HCT116 (cell line): Measurements from ENCODE around the gene PACS2. TPM values are rescaled to one million over a fixed set of nuclear protein-coding genes. Genes with fewer than 3 reads are reported as not detected.
A peak's percentile ranks its signal among the peaks of the same experiment; 100 is the strongest.

Experiments used
- ATAC-seq: fragments of 200-7000 bp; cut with Tn5 transposase; 2 replicates; pipeline ENCODE4 v1.9.1; 2020; ENCODE audit warnings: mild to moderate bottlenecking, moderate library complexity
- BruUV-seq: library from RNA; stranded (reverse); fragments of 400-500 nt; replicated peaks from 2 replicates; lab custom pipeline; 2021; lab: Mats Ljungman, UMichigan
- CTCF ChIA-PET: fragments of 300-600 bp; sonication (Branson Sonifier 250); formaldehyde crosslinking; loops from one replicate; lab custom pipeline; 2021; ENCODE audit warnings: antibody characterized with exemption; lab: Charles Lee
- POLR2A ChIA-PET: fragments of 300-600, 350-600 bp; sonication (Branson Sonifier 250); formaldehyde crosslinking; loops from one replicate; lab custom pipeline; 2021; ENCODE audit warnings: antibody characterized with exemption; lab: Charles Lee
- RAD21 ChIA-PET, 2 experiments: fragments of 300-600 bp; sonication (Branson Sonifier 250); formaldehyde crosslinking; loops; one replicate each; lab custom pipeline; 2023; ENCODE audit warnings: low total read pairs in 2 of 2; ENCODE audit not compliant: uncharacterized antibody in 2 of 2, unreplicated experiment in 2 of 2, low non-redundant PET in 1 of 2; lab: Charles Lee
- DNase-seq: peaks from one replicate; pipeline ENCODE4 v3.0.0-alpha.2; 2010; ENCODE audit warnings: low read depth, low spot score
- H2AFZ ChIP-seq: fragments of 200-600 bp; shearing (Covaris generic), sonication (generic); 2 replicates; pipeline ENCODE4 v1.6.1; 2017; ENCODE audit warnings: low read depth, mixed run types, mixed read lengths, antibody characterized with exemption, low read length; ENCODE audit not compliant: poor library complexity, severe bottlenecking
- H3K27ac ChIP-seq: 2 replicates; pipeline ENCODE4 v1.5.1; 2012; ENCODE audit warnings: low read depth, low read length
- H3K27me3 ChIP-seq: fragments of 200-600 bp; sonication (generic); 2 replicates; pipeline ENCODE4 v1.6.1; 2016; ENCODE audit warnings: mixed run types, low read length, mixed read lengths; ENCODE audit not compliant: insufficient read depth
- H3K36me3 ChIP-seq, 2 experiments: fragments of 200-500 bp in 1 of 2; fragments of 200-600 bp in 1 of 2; sonication (Bioruptor generic) in 1 of 2; sonication (generic) in 1 of 2; 2 replicates each; pipeline versions ENCODE4 v1.5.1 to v1.6.1; 2014 to 2016; ENCODE audit warnings: low read length in 2 of 2, inconsistent platforms in 1 of 2, mixed read lengths in 1 of 2, mixed run types in 1 of 2; ENCODE audit not compliant: insufficient read depth in 2 of 2, control insufficient read depth in 1 of 2
- H3K4me1 ChIP-seq, 2 experiments: fragments of 200-600 bp in 1 of 2; sonication (generic) in 1 of 2; 2 replicates each; pipeline versions ENCODE4 v1.5.1 to v1.6.1; 2012 to 2017; ENCODE audit warnings: low read length in 2 of 2, inconsistent platforms in 1 of 2, mild to moderate bottlenecking in 1 of 2, mixed read lengths in 1 of 2, mixed run types in 1 of 2, moderate library complexity in 1 of 2; ENCODE audit not compliant: insufficient read depth in 2 of 2, control insufficient read depth in 1 of 2
- H3K4me2 ChIP-seq: fragments of 200-600 bp; sonication (generic); 2 replicates; pipeline ENCODE4 v1.6.1; 2017; ENCODE audit warnings: mixed run types, low read length, mixed read lengths
- H3K4me3 ChIP-seq, 2 experiments: fragments of 200-600 bp in 1 of 2; sonication (generic) in 1 of 2; replicated peaks in 1 of 2; 2 replicates each; pipeline ENCODE4 v1.5.1; 2011 to 2016; ENCODE audit warnings: low read length in 2 of 2, control low read depth in 1 of 2, low read depth in 1 of 2, mild to moderate bottlenecking in 1 of 2, mixed read lengths in 1 of 2, mixed run types in 1 of 2
- H3K79me2 ChIP-seq: fragments of 200-600 bp; sonication (generic); 2 replicates; pipeline ENCODE4 v1.6.1; 2017; ENCODE audit warnings: mild to moderate bottlenecking, mixed run types, low read length, moderate library complexity, mixed read lengths; ENCODE audit not compliant: insufficient read depth
- H3K9ac ChIP-seq: fragments of 200-600 bp; sonication (generic); 2 replicates; pipeline ENCODE4 v1.6.1; 2016; ENCODE audit warnings: low read length, mixed read lengths
- H3K9me2 ChIP-seq: fragments of 200-600 bp; sonication (generic), shearing (Covaris generic); 2 replicates; pipeline ENCODE4 v1.6.1; 2017; ENCODE audit warnings: mixed run types, mild to moderate bottlenecking, moderate library complexity; ENCODE audit not compliant: insufficient read depth
- H3K9me3 ChIP-seq, 2 experiments: fragments of 200-500 bp in 1 of 2; fragments of 200-600 bp in 1 of 2; sonication (Bioruptor generic) in 1 of 2; sonication (generic) in 1 of 2; 2 replicates each; pipeline ENCODE4 v1.6.1; 2014 to 2017; ENCODE audit warnings: low read length in 2 of 2, mixed read lengths in 2 of 2, inconsistent platforms in 1 of 2, low read depth in 1 of 2, mild to moderate bottlenecking in 1 of 2, mixed run types in 1 of 2, moderate library complexity in 1 of 2; ENCODE audit not compliant: control insufficient read depth in 1 of 2, insufficient read depth in 1 of 2
- H4K20me1 ChIP-seq: fragments of 200-600 bp; sonication (generic), shearing (Covaris generic); 2 replicates; pipeline ENCODE4 v1.6.1; 2017; ENCODE audit warnings: mixed run types, mild to moderate bottlenecking, moderate library complexity; ENCODE audit not compliant: insufficient read depth
- CBX3 ChIP-seq: IDR thresholded peaks from 2 replicates; pipeline ENCODE4 v1.6.1; 2012; ENCODE audit warnings: low read depth
- CEBPB ChIP-seq: IDR thresholded peaks from 2 replicates; pipeline ENCODE4 v1.6.1; 2012; ENCODE audit warnings: low read depth
- CTCF ChIP-seq, 3 experiments: fragments of 200-600 bp in 1 of 3; sonication (generic) in 1 of 3; IDR thresholded peaks in 2 of 3; conservative IDR thresholded peaks in 1 of 3; 2 replicates each; pipeline ENCODE4 v1.5.1; 2012 to 2017; ENCODE audit warnings: low read depth in 2 of 3, low read length in 2 of 3, antibody characterized with exemption in 1 of 3, borderline replicate concordance in 1 of 3, control low read depth in 1 of 3, mild to moderate bottlenecking in 1 of 3, mixed read lengths in 1 of 3, mixed run types in 1 of 3, moderate library complexity in 1 of 3; ENCODE audit not compliant: insufficient read depth in 1 of 3
- ELF1 ChIP-seq: IDR thresholded peaks from 2 replicates; pipeline ENCODE4 v1.6.1; 2012; ENCODE audit warnings: low read depth, borderline replicate concordance
- EZH2 ChIP-seq: fragments of 200-600 bp; sonication (generic); IDR thresholded peaks from 2 replicates; pipeline ENCODE4 v1.6.1; 2017; ENCODE audit warnings: antibody characterized with exemption, mixed run types
- EZH2phosphoT487 ChIP-seq: fragments of 200-600 bp; IDR thresholded peaks from 2 replicates; pipeline ENCODE4 v1.6.1; 2018; ENCODE audit warnings: antibody characterized with exemption, borderline replicate concordance
- SIN3A ChIP-seq: IDR thresholded peaks from 2 replicates; pipeline ENCODE4 v1.6.1; 2012; ENCODE audit warnings: low read depth
- SP1 ChIP-seq: IDR thresholded peaks from 2 replicates; pipeline ENCODE4 v1.6.1; 2012; ENCODE audit warnings: low read depth
- TCF7L2 ChIP-seq: IDR thresholded peaks from 2 replicates; pipeline ENCODE4 v1.7.0; 2011; ENCODE audit warnings: borderline replicate concordance, inconsistent platforms; ENCODE audit not compliant: insufficient read depth, insufficient read length; ENCODE audit errors: extremely low read depth
- ZFX ChIP-seq: fragments of 450-650 bp; IDR thresholded peaks from 2 replicates; pipeline ENCODE4 v1.6.1; 2017
- intact Hi-C: fragments of 100-400 bp; cut with micrococcal nuclease; formaldehyde crosslinking; loops from 2 replicates; pipeline ENCODE4 v1.10.0; 2022
- total RNA-seq: library from RNA; stranded (reverse); gene quantifications from one replicate; pipeline ENCODE4 v1.2.1, GENCODE V29; 2021; ENCODE audit not compliant: unreplicated experiment
- TF ChIP-seq, protein P1 (sequence below): IDR thresholded peaks from 2 replicates; pipeline ENCODE4 v1.6.1; 2012
- TF ChIP-seq, protein P2 (sequence below): IDR thresholded peaks from 2 replicates; pipeline ENCODE4 v1.6.1; 2011; ENCODE audit warnings: mild to moderate bottlenecking, low read length, moderate library complexity; ENCODE audit not compliant: insufficient replicate concordance; ENCODE audit errors: extremely low read depth

Gene PACS2
- total RNA-seq, 1 experiment from 2014 or later, result 75.5 TPM

DNA sequence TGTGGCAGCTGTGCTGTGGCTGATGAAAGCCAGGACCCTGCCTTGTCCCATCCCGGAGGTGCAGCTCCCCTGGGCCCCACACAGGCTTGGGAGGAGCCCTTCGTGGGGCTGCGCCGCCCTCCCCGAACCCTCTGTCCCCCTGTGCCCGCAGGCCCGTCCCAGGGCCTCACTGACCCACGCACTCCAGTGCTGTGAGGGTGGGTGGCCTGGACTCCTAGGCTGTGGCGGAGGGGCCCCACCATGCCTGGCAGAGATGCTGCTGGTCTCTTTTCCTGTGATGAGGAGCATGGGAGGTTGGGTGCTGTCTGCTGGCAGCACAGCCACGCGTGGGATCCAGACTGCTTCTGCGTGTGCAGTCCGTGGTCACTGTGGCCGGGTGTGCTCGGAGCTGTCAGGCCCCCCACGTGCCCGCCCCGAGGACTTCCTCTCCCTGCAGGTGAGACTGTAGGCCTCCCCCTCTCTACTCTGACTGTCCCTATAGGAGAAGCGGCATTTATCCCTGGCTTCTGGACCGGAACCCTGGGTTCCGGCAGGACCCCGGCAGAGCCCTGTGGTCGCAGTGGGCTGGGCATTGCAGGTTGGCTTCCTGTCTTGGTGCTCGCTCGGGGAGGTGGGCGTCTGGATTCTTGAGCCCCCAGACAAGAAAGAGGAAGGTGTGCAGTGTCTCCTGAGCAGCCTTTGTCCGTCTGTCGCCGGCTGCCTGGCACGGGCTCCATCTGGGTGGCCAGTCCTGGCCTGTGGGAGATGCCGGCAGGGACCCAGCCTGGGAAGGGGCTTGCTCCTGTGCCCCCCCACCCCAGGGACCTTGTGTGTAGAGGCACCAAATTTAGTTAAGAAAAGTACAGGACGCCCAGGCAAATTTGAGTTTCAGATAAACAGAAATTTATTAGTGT, 107.4 kb downstream of the PACS2 start:
- no peak for TF ChIP-seq SIN3A
- no peak for TF ChIP-seq SP1
- TF ChIP-seq EZH2phosphoT487, result no peak
- no peak for TF ChIP-seq CBX3
- TF ChIP-seq EZH2, result no peak
- no peak for TF ChIP-seq ZFX
- Histone ChIP-seq H3K9me3 (no peaks in the 10 kb centered on the region), H3K4me1 (peaks cover 16 to 35% of the 10 kb centered on the region in 2 experiments), H3K79me2 (peaks cover 72% of the 10 kb centered on the region), H3K9ac (peak overlapping the region; percentile 98; the same call in 1 of the 2 replicates), H3K27ac (peak overlapping the region; percentile 88), H3K4me3 (peak overlapping the region; percentile 92 to 97), H3K27me3 (no peaks in the 10 kb centered on the region), H3K9me2 (no peaks in the 10 kb centered on the region), H3K36me3 (peaks cover 4 to 21% of the 10 kb centered on the region in 2 experiments; a peak in 3 of 4 replicates), H3K4me2 (peak overlapping the region; percentile 99), H2AFZ (no peak overlapping the region), H4K20me1 (no peaks in the 10 kb centered on the region; the same call in 1 of the 2 replicates)
- RAD21 ChIA-PET, result no interaction called here
- intact Hi-C loops, result no loop called here
- POLR2A ChIA-PET, result no interaction called here
- ATAC-seq (no peak), DNase-seq (no peak)
- BruUV-seq, result no TSS peak
- CTCF ChIA-PET, result no interaction called here

GRCh38 chr14:105422695-105423487, 108.3 kb downstream of the PACS2 start:
- ATAC-seq, result no peak
- Histone ChIP-seq H3K9me2 (no peaks in the 10 kb centered on the region), H3K36me3 (peaks cover 4 to 21% of the 10 kb centered on the region in 2 experiments; a peak in 3 of 4 replicates), H3K4me3 (no peak overlapping the region), H3K9ac (no peak overlapping the region), H3K4me2 (no peak overlapping the region), H3K27ac (peak overlapping the region; percentile 30), H3K27me3 (no peaks in the 10 kb centered on the region), H3K9me3 (no peaks in the 10 kb centered on the region), H3K79me2 (peaks cover 81% of the 10 kb centered on the region), H3K4me1 (peaks cover 16 to 33% of the 10 kb centered on the region in 2 experiments), H4K20me1 (no peaks in the 10 kb centered on the region; the same call in 1 of the 2 replicates), H2AFZ (no peak overlapping the region)
- CTCF ChIA-PET, result no interaction called here
- POLR2A ChIA-PET, result no interaction called here
- no peak for DNase-seq
- RAD21 ChIA-PET, result no interaction called here
- intact Hi-C loops, result no loop called here
- no TSS peak for BruUV-seq
- TF ChIP-seq EZH2, result no peak
- TF ChIP-seq, protein P1, sequence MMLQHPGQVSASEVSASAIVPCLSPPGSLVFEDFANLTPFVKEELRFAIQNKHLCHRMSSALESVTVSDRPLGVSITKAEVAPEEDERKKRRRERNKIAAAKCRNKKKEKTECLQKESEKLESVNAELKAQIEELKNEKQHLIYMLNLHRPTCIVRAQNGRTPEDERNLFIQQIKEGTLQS, result no peak
- TF ChIP-seq SIN3A, result no peak
- no peak for TF ChIP-seq ELF1
- TF ChIP-seq, protein P2, sequence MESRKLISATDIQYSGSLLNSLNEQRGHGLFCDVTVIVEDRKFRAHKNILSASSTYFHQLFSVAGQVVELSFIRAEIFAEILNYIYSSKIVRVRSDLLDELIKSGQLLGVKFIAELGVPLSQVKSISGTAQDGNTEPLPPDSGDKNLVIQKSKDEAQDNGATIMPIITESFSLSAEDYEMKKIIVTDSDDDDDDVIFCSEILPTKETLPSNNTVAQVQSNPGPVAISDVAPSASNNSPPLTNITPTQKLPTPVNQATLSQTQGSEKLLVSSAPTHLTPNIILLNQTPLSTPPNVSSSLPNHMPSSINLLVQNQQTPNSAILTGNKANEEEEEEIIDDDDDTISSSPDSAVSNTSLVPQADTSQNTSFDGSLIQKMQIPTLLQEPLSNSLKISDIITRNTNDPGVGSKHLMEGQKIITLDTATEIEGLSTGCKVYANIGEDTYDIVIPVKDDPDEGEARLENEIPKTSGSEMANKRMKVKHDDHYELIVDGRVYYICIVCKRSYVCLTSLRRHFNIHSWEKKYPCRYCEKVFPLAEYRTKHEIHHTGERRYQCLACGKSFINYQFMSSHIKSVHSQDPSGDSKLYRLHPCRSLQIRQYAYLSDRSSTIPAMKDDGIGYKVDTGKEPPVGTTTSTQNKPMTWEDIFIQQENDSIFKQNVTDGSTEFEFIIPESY, result no peak
- no peak for TF ChIP-seq CEBPB
- no peak for TF ChIP-seq TCF7L2
- no peak for TF ChIP-seq CTCF (IDR thresholded peaks at IDR 0.05 in 2 of 3, conservative IDR thresholded peaks at IDR 0.05 in 1 of 3; ENCODE audit: borderline replicate concordance in 1 of 3, insufficient read depth in 1 of 3, low read depth in 2 of 3, low read length in 2 of 3)
- no peak for TF ChIP-seq EZH2phosphoT487
- TF ChIP-seq SP1, result no peak
